ENCODE data around the gene CSNK1D.

Gene CSNK1D

GRCh38 chr17:82227629-82228277 is 45.7 kb downstream of the CSNK1D start:
- no peak for DNase-seq (ENCODE audit: low read depth)

- DNase-seq (ENCODE audit: low read depth), result no peak
Observed at GRCh38 chr17:82226809-82227628, 46.5 kb downstream of the CSNK1D start.

- no peak for DNase-seq (ENCODE audit: low read depth)
Observed at GRCh38 chr17:82226146-82226808, 47.2 kb downstream of the CSNK1D start.

GRCh38 chr17:82225368-82226029 is 48.0 kb downstream of the CSNK1D start:
- no peak for DNase-seq (ENCODE audit: low read depth)

GRCh38 chr17:82224666-82225065 is 48.8 kb downstream of the CSNK1D start:
- DNase-seq (ENCODE audit: low read depth), result no peak

- no peak for DNase-seq (ENCODE audit: low read depth)
Observed at GRCh38 chr17:82223517-82223916, 50.0 kb downstream of the CSNK1D start.

GRCh38 chr17:82222816-82223215 is 50.7 kb downstream of the CSNK1D start:
- no peak for DNase-seq (ENCODE audit: low read depth)

GRCh38 chr17:82221341-82221902 is 52.1 kb downstream of the CSNK1D start:
- DNase-seq (ENCODE audit: low read depth), result no peak

GRCh38 chr17:82219753-82220709 is 53.5 kb downstream of the CSNK1D start:
- DNase-seq (ENCODE audit: low read depth), result no peak

- DNase-seq (ENCODE audit: low read depth), result no peak
Observed at GRCh38 chr17:82219083-82219482, 54.4 kb downstream of the CSNK1D start.

- no peak for DNase-seq (ENCODE audit: low read depth)
Observed at GRCh38 chr17:82218349-82219075, 55.0 kb downstream of the CSNK1D start.

GRCh38 chr17:82217530-82218204 is 55.8 kb downstream of the CSNK1D start:
- DNase-seq (ENCODE audit: low read depth), result no peak

GRCh38 chr17:82217120-82217529 is 56.4 kb downstream of the CSNK1D start:
- DNase-seq (ENCODE audit: low read depth), result no peak

- no peak for DNase-seq (ENCODE audit: low read depth)
Observed at GRCh38 chr17:82216301-82217119, 57.0 kb downstream of the CSNK1D start.

GRCh38 chr17:82215972-82216300 is 57.6 kb downstream of the CSNK1D start:
- no peak for DNase-seq (ENCODE audit: low read depth)

- no peak for DNase-seq (ENCODE audit: low read depth)
Observed at GRCh38 chr17:82215095-82215971, 58.2 kb downstream of the CSNK1D start.

- no peak for DNase-seq (ENCODE audit: low read depth)
Observed at GRCh38 chr17:82214012-82214628, 59.4 kb downstream of the CSNK1D start.

Data from activated T-cell treated with anti-CD3 and anti-CD28 coated beads for 1 hour (primary cell).